Left ventricle myocardium inferior (tissue), 1 donor: Measurements from ENCODE around the gene SRBD1. TPM values are rescaled to one million over a fixed set of nuclear protein-coding genes. Genes with fewer than 3 reads are reported as not detected.

Experiments used
- DNase-seq: peaks from one replicate; pipeline ENCODE4 v3.0.0-alpha.2; 2020
- H3K27ac ChIP-seq: fragments of 200-600 bp; replicated peaks from 2 replicates; pipeline ENCODE4 v1.8.0; 2021
- H3K27me3 ChIP-seq: fragments of 200-600 bp; 2 replicates; pipeline ENCODE4 v1.8.0; 2021; ENCODE audit warnings: low read depth
- H3K36me3 ChIP-seq: fragments of 200-600 bp; 2 replicates; pipeline ENCODE4 v1.8.0; 2021
- H3K4me1 ChIP-seq: fragments of 200-600 bp; 2 replicates; pipeline ENCODE4 v1.8.0; 2021
- H3K4me3 ChIP-seq: fragments of 200-600 bp; 2 replicates; pipeline ENCODE4 v1.8.0; 2021; ENCODE audit warnings: mild to moderate bottlenecking, moderate library complexity
- H3K9me3 ChIP-seq: fragments of 200-600 bp; replicated peaks from 2 replicates; pipeline ENCODE4 v1.8.0; 2021
- intact Hi-C: fragments of 100-400 bp; cut with micrococcal nuclease; formaldehyde crosslinking; loops from one replicate; pipeline ENCODE4 v1.11.0; 2022
- long read RNA-seq: library from polyadenylated mRNA; unstranded; transcript quantifications from one replicate; pipeline ENCODE4 v2.0.0, GENCODE V29; 2021
- total RNA-seq: library from RNA; stranded (reverse); fragmentation: NEBNext Ultra II Directional; extraction: Animal tissue kit (Norgen Biotek cat#: 25700); gene quantifications from one replicate; pipeline ENCODE4 v1.2.1, GENCODE V29; 2021
- TF ChIP-seq, protein P1 (sequence below): fragments of 200-600 bp; IDR thresholded peaks from 2 replicates; pipeline ENCODE4 v1.8.0; 2021; ENCODE audit warnings: antibody characterized with exemption, mild to moderate bottlenecking, borderline replicate concordance
- donor health status: DM: no; HTN: yes; CAD: no; lungs with severe emphysema.

The SRBD1 gene
- 11.8 TPM for total RNA-seq
- long read RNA-seq, transcript SRBD1-201 (21 exons, 3,681 nt): major isoform, 16 of 23 reads
- long read RNA-seq, partial matches to known transcripts: 1 of 23 reads
- long read RNA-seq, other reads (novel, unspliced or antisense): 6 of 23 reads

GRCh38 chr2:45611020-45611859 lies at the start of gene SRBD1:
TSS of gene SRBD1 (minus strand) at chr2:45611267. CDS start at chr2:45605441, 5,826 bp downstream.
- peaks cover 29% of the 10 kb centered on the region for H3K4me1 ChIP-seq
- peak; percentile 95 for DNase-seq
- no peaks in the 10 kb centered on the region for H3K9me3 ChIP-seq
- H3K4me3 ChIP-seq: peak within 1 kb of the TSS; percentile 77
- peak within 1 kb of the TSS; percentile 93 for H3K27ac ChIP-seq
- H3K27me3 ChIP-seq: no peaks in the 10 kb centered on the region
- intact Hi-C loops: no loop called here
- H3K36me3 ChIP-seq: no peaks in the 10 kb centered on the region
- TF ChIP-seq, protein P1, sequence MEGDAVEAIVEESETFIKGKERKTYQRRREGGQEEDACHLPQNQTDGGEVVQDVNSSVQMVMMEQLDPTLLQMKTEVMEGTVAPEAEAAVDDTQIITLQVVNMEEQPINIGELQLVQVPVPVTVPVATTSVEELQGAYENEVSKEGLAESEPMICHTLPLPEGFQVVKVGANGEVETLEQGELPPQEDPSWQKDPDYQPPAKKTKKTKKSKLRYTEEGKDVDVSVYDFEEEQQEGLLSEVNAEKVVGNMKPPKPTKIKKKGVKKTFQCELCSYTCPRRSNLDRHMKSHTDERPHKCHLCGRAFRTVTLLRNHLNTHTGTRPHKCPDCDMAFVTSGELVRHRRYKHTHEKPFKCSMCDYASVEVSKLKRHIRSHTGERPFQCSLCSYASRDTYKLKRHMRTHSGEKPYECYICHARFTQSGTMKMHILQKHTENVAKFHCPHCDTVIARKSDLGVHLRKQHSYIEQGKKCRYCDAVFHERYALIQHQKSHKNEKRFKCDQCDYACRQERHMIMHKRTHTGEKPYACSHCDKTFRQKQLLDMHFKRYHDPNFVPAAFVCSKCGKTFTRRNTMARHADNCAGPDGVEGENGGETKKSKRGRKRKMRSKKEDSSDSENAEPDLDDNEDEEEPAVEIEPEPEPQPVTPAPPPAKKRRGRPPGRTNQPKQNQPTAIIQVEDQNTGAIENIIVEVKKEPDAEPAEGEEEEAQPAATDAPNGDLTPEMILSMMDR: no peak

- no peak for DNase-seq
- no peaks in the 10 kb centered on the region for H3K27me3 ChIP-seq
- H3K4me1 ChIP-seq: peaks cover 50% of the 10 kb centered on the region
- no peaks in the 10 kb centered on the region for H3K36me3 ChIP-seq
- TF ChIP-seq, protein P1: no peak
- intact Hi-C loops: no loop called here
- H3K27ac ChIP-seq: no peak overlapping the region
- no peaks in the 10 kb centered on the region for H3K9me3 ChIP-seq
- no peak overlapping the region for H3K4me3 ChIP-seq
These were observed 43.2 kb upstream of the SRBD1 start for GRCh38 chr2:45654250-45654649.

DNA sequence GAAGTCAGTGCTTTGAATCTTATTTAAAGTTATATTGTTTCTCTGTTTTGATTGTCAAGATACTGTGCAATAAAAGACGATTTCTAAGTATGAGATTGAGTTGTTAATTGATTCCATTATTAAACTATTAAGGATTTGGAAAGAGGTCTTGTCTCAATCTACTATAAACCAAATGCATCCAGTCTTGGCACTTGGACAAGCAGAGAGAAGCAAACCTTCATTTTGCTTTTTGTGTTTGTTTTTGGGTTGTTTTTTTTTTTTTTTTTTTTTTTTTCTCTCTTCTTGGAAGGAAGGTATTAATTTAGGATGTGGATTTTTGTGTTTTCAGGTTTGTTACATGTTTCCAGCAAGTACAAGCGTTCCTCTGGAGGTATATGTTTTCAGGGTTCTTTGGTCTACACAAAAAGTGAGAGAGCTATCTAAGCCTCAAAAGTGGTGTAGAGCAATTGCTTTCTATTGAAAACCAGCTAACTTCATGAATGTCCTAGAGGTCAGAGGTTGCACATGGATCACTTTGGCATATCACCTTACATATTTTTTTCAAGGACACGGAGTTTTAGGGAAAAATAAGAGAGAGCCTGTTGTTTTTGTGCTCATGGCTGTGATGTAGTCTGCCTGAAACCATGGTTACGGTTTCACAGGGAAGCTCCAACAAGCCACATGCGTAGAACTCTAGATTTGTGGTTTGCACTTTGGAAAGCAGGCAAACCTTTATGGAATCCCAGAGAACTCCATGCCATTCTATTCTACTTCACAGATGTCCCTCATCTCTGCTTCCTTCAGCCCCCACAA lies 42.3 kb upstream of the SRBD1 start:
- no peak for DNase-seq
- Histone ChIP-seq H3K9me3 (no peaks in the 10 kb centered on the region), H3K4me1 (peaks cover 59% of the 10 kb centered on the region), H3K4me3 (peak overlapping the region; percentile 87), H3K27ac (no peak overlapping the region), H3K36me3 (peaks cover 3% of the 10 kb centered on the region), H3K27me3 (no peaks in the 10 kb centered on the region)
- TF ChIP-seq, protein P1: no peak
- intact Hi-C loops: no loop called here

DNA sequence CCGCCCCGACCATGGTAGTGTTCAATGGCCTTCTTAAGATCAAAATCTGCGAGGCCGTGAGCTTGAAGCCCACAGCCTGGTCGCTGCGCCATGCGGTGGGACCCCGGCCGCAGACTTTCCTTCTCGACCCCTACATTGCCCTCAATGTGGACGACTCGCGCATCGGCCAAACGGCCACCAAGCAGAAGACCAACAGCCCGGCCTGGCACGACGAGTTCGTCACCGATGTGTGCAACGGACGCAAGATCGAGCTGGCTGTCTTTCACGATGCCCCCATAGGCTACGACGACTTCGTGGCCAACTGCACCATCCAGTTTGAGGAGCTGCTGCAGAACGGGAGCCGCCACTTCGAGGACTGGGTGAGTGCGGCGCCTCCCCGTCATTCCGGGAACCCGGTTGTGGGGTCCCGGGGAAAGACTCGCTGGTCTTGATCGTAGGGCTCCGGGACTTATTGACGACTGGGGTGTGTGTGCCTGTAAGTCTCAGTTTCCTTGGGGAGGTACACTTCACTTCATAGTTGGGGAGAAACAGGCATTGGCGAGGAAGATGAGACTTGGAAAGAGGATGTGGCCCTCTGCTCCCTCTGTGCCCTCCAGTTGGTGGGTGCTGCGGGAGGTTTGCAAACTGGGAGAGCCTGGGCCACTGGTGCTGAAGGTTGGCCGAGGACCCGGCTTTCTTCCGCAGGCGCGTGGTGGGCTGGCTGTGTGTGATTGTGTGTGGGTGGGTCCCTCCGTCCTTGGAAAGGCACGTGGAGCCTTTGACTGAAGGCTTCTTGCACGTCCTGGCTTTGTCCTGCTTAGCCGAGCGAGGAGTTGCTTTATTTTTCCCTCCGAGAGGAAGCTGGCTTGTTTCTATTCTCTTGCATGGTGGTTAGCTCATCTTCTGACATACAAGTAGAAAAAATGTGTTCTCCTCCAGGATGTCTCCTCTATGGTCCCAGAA lies 41.3 kb upstream of the SRBD1 start:
- no peaks in the 10 kb centered on the region for H3K9me3 ChIP-seq
- H3K4me1 ChIP-seq: peaks cover 68% of the 10 kb centered on the region
- intact Hi-C loops: no loop called here
- peak overlapping the region; percentile 99 for H3K27ac ChIP-seq
- peak; percentile 49 for DNase-seq
- peaks cover 3% of the 10 kb centered on the region for H3K36me3 ChIP-seq
- H3K27me3 ChIP-seq: no peaks in the 10 kb centered on the region
- TF ChIP-seq, protein P1: no peak
- peak overlapping the region; percentile 87 for H3K4me3 ChIP-seq
